A549 (cell line): ENCODE results near the gene CANT1.

Source experiments
- JUNB ChIP-seq: fragments of >200 bp; sonication (Bioruptor Twin); formaldehyde crosslinking; IDR thresholded peaks from 2 replicates; pipeline ENCODE4 v1.6.1; 2016
- KDM5A ChIP-seq: fragments of 200-600 bp; sonication (generic); IDR thresholded peaks from 2 replicates; pipeline ENCODE4 v1.6.1; 2016; ENCODE audit warnings: antibody characterized with exemption, mild to moderate bottlenecking
- MYC ChIP-seq: IDR thresholded peaks from 2 replicates; pipeline ENCODE4 v1.6.1; 2012; ENCODE audit warnings: mild to moderate bottlenecking, inconsistent platforms, low read length, improper control_type of control experiment, borderline replicate concordance
- NFE2L2 ChIP-seq: fragments of 150-350 bp; conservative IDR thresholded peaks from 2 replicates; pipeline ENCODE4 v1.6.1; 2014; ENCODE audit warnings: low read length
- PHF8 ChIP-seq: fragments of 200-600 bp; sonication (generic); IDR thresholded peaks from 2 replicates; pipeline ENCODE4 v1.6.1; 2016; ENCODE audit warnings: low read depth, mild to moderate bottlenecking, antibody characterized with exemption, moderate library complexity, borderline replicate concordance
- POLR2A ChIP-seq: IDR thresholded peaks from 2 replicates; pipeline ENCODE4 v1.6.1; 2012; ENCODE audit warnings: mild to moderate bottlenecking, low read length
- TFCP2L1 ChIP-seq: fragments of 250-450 bp; sonication (Bioruptor Pico); IDR thresholded peaks from 2 replicates; pipeline ENCODE4 v1.5.0; 2021; ENCODE audit warnings: mild to moderate bottlenecking
- TP53 ChIP-seq: fragments of 250-450 bp; sonication (Bioruptor Pico); IDR thresholded peaks from 2 replicates; pipeline ENCODE4 v1.5.0; 2021; ENCODE audit warnings: mild to moderate bottlenecking, moderate library complexity
- ZFP36 ChIP-seq: fragments of 450-650 bp; IDR thresholded peaks from 2 replicates; pipeline ENCODE4 v1.6.1; 2014; ENCODE audit warnings: borderline replicate concordance; ENCODE audit not compliant: partially characterized antibody
- TF ChIP-seq, protein P1 (sequence below): fragments of 250-450 bp; sonication (Bioruptor Pico); IDR thresholded peaks from 2 replicates; pipeline ENCODE4 v1.5.0; 2021; ENCODE audit warnings: mild to moderate bottlenecking, moderate library complexity, borderline replicate concordance
- TF ChIP-seq, protein P2 (sequence below): fragments of >200 bp; sonication (Bioruptor Twin); formaldehyde crosslinking; IDR thresholded peaks from 3 replicates; pipeline ENCODE4 v1.5.1; 2016
- TF ChIP-seq, protein P3 (sequence below): fragments of 450-650 bp; IDR thresholded peaks from 2 replicates; pipeline ENCODE4 v1.6.1; 2014; ENCODE audit warnings: antibody characterized with exemption

DNA sequence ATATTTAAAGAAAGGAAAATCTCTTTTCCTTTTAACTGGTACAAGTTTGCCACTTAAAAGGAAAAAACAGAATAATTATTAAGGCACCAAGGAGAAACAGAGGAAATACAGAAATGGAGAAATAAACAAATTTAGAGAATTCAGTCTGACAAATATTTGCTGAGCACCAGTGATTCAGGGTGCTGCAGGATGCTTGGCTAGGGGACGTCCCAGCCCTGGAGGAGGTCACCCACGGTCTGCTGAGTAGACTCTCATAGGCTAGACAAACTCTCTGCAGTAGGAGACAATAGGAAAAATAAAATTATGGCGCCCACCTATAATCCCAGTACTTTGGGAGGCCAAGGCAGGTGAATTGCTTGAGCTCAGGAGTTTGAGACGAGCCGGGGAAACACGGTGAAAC lies 30.3 kb upstream of the CANT1 start:
- no peak for TF ChIP-seq MYC
- TF ChIP-seq TP53 (CRISPR knock-in tag) = no peak
- TF ChIP-seq, protein P1, sequence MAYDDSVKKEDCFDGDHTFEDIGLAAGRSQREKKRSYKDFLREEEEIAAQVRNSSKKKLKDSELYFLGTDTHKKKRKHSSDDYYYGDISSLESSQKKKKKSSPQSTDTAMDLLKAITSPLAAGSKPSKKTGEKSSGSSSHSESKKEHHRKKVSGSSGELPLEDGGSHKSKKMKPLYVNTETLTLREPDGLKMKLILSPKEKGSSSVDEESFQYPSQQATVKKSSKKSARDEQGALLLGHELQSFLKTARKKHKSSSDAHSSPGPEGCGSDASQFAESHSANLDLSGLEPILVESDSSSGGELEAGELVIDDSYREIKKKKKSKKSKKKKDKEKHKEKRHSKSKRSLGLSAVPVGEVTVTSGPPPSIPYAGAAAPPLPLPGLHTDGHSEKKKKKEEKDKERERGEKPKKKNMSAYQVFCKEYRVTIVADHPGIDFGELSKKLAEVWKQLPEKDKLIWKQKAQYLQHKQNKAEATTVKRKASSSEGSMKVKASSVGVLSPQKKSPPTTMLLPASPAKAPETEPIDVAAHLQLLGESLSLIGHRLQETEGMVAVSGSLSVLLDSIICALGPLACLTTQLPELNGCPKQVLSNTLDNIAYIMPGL (CRISPR knock-in tag) = no peak
- TF ChIP-seq, protein P2, sequence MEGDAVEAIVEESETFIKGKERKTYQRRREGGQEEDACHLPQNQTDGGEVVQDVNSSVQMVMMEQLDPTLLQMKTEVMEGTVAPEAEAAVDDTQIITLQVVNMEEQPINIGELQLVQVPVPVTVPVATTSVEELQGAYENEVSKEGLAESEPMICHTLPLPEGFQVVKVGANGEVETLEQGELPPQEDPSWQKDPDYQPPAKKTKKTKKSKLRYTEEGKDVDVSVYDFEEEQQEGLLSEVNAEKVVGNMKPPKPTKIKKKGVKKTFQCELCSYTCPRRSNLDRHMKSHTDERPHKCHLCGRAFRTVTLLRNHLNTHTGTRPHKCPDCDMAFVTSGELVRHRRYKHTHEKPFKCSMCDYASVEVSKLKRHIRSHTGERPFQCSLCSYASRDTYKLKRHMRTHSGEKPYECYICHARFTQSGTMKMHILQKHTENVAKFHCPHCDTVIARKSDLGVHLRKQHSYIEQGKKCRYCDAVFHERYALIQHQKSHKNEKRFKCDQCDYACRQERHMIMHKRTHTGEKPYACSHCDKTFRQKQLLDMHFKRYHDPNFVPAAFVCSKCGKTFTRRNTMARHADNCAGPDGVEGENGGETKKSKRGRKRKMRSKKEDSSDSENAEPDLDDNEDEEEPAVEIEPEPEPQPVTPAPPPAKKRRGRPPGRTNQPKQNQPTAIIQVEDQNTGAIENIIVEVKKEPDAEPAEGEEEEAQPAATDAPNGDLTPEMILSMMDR = no peak
- TF ChIP-seq TFCP2L1 (CRISPR knock-in tag) = no peak
- no peak for TF ChIP-seq JUNB
- TF ChIP-seq NFE2L2 = no peak
- TF ChIP-seq POLR2A = no peak
- no peak for TF ChIP-seq KDM5A
- no peak for TF ChIP-seq ZFP36
- TF ChIP-seq, protein P3, sequence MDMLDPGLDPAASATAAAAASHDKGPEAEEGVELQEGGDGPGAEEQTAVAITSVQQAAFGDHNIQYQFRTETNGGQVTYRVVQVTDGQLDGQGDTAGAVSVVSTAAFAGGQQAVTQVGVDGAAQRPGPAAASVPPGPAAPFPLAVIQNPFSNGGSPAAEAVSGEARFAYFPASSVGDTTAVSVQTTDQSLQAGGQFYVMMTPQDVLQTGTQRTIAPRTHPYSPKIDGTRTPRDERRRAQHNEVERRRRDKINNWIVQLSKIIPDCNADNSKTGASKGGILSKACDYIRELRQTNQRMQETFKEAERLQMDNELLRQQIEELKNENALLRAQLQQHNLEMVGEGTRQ = no peak
- no peak for TF ChIP-seq PHF8
